AG08396 (cell line): Measurements from ENCODE around the gene MSMP.
A peak's percentile ranks its signal among the peaks of the same experiment; 100 is the strongest.

ENCODE experiments used
- DNase-seq: peaks from one replicate; pipeline ENCODE4 v3.0.0; 2012; ENCODE audit warnings: low spot score, mixed read lengths

The MSMP gene

GRCh38 chr9:35754264-35754663 is at the start of gene MSMP:
TSS of gene MSMP (minus strand) at chr9:35754276. CDS start at chr9:35754129, 147 bp downstream.
- DNase-seq: no peak

GRCh38 chr9:35801328-35802128 is 47.5 kb upstream of the MSMP start:
- no peak for DNase-seq

GRCh38 chr9:35800530-35800929 is 46.5 kb upstream of the MSMP start:
- DNase-seq: no peak

GRCh38 chr9:35798658-35799374 is 44.7 kb upstream of the MSMP start:
- peak; percentile 39 for DNase-seq

- DNase-seq: no peak
Observed at GRCh38 chr9:35797311-35798109, 43.4 kb upstream of the MSMP start.

GRCh38 chr9:35795695-35796094 is 41.6 kb upstream of the MSMP start:
- DNase-seq: no peak

- no peak for DNase-seq
Observed at GRCh38 chr9:35793461-35793860, 39.4 kb upstream of the MSMP start.

GRCh38 chr9:35792826-35793225 is 38.8 kb upstream of the MSMP start:
- DNase-seq: no peak

- no peak for DNase-seq
Observed at GRCh38 chr9:35792024-35792813, 38.1 kb upstream of the MSMP start.

GRCh38 chr9:35791297-35791921 is 37.3 kb upstream of the MSMP start, which contains the start of gene NPR2:
TSS of gene NPR2 (plus strand) at chr9:35791591. CDS start at chr9:35792409, 818 bp downstream.
- DNase-seq: peak; percentile 80

GRCh38 chr9:35790385-35791296 is 36.6 kb upstream of the MSMP start:
- DNase-seq: peak; percentile 90

- no peak for DNase-seq
Observed at GRCh38 chr9:35790025-35790384, 35.9 kb upstream of the MSMP start.

- no peak for DNase-seq
Observed at GRCh38 chr9:35789541-35789940, 35.5 kb upstream of the MSMP start.

- DNase-seq: no peak
Observed at GRCh38 chr9:35783418-35783817, 29.3 kb upstream of the MSMP start.

GRCh38 chr9:35781066-35781465 is 27.0 kb upstream of the MSMP start:
- no peak for DNase-seq

GRCh38 chr9:35778496-35778895 is 24.4 kb upstream of the MSMP start:
- DNase-seq: no peak

- DNase-seq: no peak
Observed at GRCh38 chr9:35776018-35776417, 21.9 kb upstream of the MSMP start.

- DNase-seq: no peak
Observed at GRCh38 chr9:35774907-35775635, 21.0 kb upstream of the MSMP start.

- DNase-seq: no peak
Observed at GRCh38 chr9:35771943-35772342, 17.9 kb upstream of the MSMP start.
